Activated T-helper 1 cell treated with anti-CD3 and anti-CD28 coated beads, Interleukin-12 subunit alpha, Interleukin-12 subunit beta, Interleukin-2, Interleukin-4 antibody, amounts not matched to agents 30 ng/mL and 10 ng/mL and 1 ng/mL, durations not matched to agents 14 hours and 24 hours and 36 hours (primary cell): ENCODE measurements around the gene LCN2. TPM values are rescaled to one million over a fixed set of nuclear protein-coding genes. Genes with fewer than 3 reads are reported as not detected.

Experiments used
- DNase-seq: peaks from one replicate; pipeline ENCODE4 v3.0.0; 2021; ENCODE audit warnings: low spot score
- H3K27ac Mint-ChIP-seq: one replicate; pipeline ENCODE4 v1.8.0; 2021; ENCODE audit warnings: mild to moderate bottlenecking, mixed read lengths
- H3K27me3 Mint-ChIP-seq: one replicate; pipeline ENCODE4 v1.8.0; 2022; ENCODE audit warnings: mild to moderate bottlenecking, moderate library complexity, mixed read lengths; ENCODE audit not compliant: insufficient read depth
- H3K36me3 Mint-ChIP-seq: one replicate; pipeline ENCODE4 v1.8.0; 2021; ENCODE audit warnings: low read depth, mixed read lengths
- H3K4me1 Mint-ChIP-seq: one replicate; pipeline ENCODE4 v1.8.0; 2021; ENCODE audit warnings: low read depth, mixed read lengths
- H3K4me3 Mint-ChIP-seq: one replicate; pipeline ENCODE4 v1.8.0; 2021; ENCODE audit warnings: mild to moderate bottlenecking, moderate library complexity, mixed read lengths
- H3K9me3 Mint-ChIP-seq: one replicate; pipeline ENCODE4 v1.8.0; 2021; ENCODE audit warnings: mixed read lengths
- intact Hi-C: fragments of 100-400 bp; cut with micrococcal nuclease; formaldehyde crosslinking; loops from one replicate; pipeline ENCODE4 v1.15.1; 2024
- total RNA-seq: library from RNA; stranded (reverse); gene quantifications from 2 replicates; pipeline ENCODE4 v1.2.3, GENCODE V29; 2022

The LCN2 gene
- total RNA-seq, 1 donor from 2014 or later, result not detected

DNA sequence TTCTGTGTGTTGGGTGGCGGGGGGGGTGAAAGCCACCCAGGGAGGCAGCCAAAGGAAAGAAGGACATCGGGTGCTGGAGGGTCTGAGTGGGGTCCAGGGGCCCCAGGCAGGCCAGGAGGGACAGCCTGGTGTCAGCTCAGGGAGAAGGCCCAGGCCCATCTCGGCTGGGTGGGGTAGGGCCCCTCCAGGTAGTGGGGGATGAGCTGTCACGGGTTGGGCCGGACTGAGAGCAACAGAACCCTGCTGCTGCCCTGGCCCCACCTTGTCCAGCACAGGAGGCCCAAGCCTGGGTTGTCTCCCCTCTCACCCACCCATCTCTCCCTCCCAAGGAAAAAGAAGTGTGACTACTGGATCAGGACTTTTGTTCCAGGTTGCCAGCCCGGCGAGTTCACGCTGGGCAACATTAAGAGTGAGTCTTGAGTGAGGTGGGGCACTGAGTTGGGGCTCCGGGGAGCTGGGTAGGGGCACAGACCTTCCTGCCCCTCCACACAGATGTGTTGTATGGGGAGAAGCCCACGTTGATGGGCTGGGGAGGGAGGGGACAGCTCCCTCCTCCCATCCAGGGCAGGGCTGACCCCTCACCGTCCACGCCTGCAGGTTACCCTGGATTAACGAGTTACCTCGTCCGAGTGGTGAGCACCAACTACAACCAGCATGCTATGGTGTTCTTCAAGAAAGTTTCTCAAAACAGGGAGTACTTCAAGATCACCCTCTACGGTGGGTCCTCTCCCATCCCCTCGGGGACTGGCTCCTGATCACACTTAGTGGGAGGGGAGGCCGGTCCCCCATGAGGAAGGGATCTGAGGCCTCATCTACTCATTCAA, 2.3 kb downstream of the LCN2 start:
- no peaks in the 10 kb centered on the region for H3K36me3 Mint-ChIP-seq
- no peak overlapping the region for H3K27ac Mint-ChIP-seq
- intact Hi-C loops, result no loop called here
- DNase-seq, result no peak
- no peak overlapping the region for H3K4me3 Mint-ChIP-seq
- H3K27me3 Mint-ChIP-seq, result peaks cover 2% of the 10 kb centered on the region
- H3K4me1 Mint-ChIP-seq, result no peaks in the 10 kb centered on the region
- H3K9me3 Mint-ChIP-seq, result no peaks in the 10 kb centered on the region

DNA sequence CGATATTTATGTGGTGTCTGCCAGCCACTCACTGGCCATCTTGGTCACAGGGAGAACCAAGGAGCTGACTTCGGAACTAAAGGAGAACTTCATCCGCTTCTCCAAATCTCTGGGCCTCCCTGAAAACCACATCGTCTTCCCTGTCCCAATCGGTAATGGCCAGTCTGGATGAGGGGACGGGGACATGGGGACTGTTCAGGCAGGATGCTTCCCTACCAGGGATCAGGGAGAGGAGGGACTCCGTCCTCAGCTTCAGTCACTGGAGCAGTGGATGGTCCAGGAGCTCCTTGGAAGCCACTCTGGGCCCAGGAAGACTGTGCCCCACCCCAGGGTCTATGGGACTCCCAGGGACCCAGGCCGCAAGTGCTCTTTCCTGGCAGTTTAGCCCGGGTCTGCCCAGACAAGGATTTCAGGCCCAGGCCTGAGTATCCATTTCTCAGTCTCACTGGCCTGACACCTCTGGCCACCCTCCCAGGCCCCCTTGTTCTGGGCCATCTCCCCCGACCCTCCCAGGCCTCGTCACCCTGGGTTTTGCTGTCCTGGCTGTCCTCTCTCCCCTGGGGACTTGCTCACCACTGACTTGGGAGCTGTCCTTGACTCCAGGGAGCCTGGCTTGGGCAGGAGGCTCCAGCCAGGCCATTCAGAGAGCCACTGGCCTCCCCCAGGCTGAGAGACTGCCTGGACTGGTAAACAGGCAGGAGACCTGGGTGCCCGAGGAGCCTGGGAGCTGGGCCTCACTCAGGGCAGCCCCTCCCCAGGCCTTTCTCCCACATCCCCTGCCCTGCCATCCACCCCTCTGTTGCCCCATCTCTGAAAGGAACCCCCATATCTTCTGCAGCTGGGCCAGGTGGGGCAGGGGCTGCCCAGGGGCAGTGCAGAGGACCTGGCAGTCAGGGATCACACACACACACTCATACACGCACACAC, 3.1 kb downstream of the LCN2 start:
- Mint-ChIP-seq H3K36me3 (no peaks in the 10 kb centered on the region), H3K4me3 (no peak overlapping the region), H3K27me3 (peaks cover 2% of the 10 kb centered on the region), H3K27ac (no peak overlapping the region), H3K4me1 (no peaks in the 10 kb centered on the region), H3K9me3 (no peaks in the 10 kb centered on the region)
- intact Hi-C loops, result no loop called here
- no peak for DNase-seq

GRCh38 chr9:128153060-128153946, 4.0 kb downstream of the LCN2 start:
- Mint-ChIP-seq H3K27me3 (peaks cover 2% of the 10 kb centered on the region), H3K36me3 (no peaks in the 10 kb centered on the region), H3K4me1 (no peaks in the 10 kb centered on the region), H3K9me3 (no peaks in the 10 kb centered on the region), H3K27ac (no peak overlapping the region), H3K4me3 (no peak overlapping the region)
- DNase-seq, result no peak
- intact Hi-C loops, result no loop called here

GRCh38 chr9:128153947-128154695, 4.9 kb downstream of the LCN2 start:
- no peaks in the 10 kb centered on the region for H3K36me3 Mint-ChIP-seq
- DNase-seq, result no peak
- no peak overlapping the region for H3K27ac Mint-ChIP-seq

GRCh38 chr9:128155736-128156500, 6.7 kb downstream of the LCN2 start:
- Mint-ChIP-seq H3K27me3 (peaks cover 2% of the 10 kb centered on the region), H3K4me1 (peaks cover 9% of the 10 kb centered on the region), H3K4me3 (no peak overlapping the region), H3K36me3 (peaks cover 1% of the 10 kb centered on the region), H3K27ac (no peak overlapping the region), H3K9me3 (no peaks in the 10 kb centered on the region)
- intact Hi-C loops, result no loop called here
- DNase-seq, result no peak

More at GRCh38 chr9:128153947-128154695, 4.9 kb downstream of the LCN2 start:
- intact Hi-C loops, result no loop called here
- Mint-ChIP-seq H3K27me3 (peaks cover 2% of the 10 kb centered on the region), H3K4me3 (no peak overlapping the region), H3K4me1 (peaks cover 1% of the 10 kb centered on the region), H3K9me3 (no peaks in the 10 kb centered on the region)

DNA sequence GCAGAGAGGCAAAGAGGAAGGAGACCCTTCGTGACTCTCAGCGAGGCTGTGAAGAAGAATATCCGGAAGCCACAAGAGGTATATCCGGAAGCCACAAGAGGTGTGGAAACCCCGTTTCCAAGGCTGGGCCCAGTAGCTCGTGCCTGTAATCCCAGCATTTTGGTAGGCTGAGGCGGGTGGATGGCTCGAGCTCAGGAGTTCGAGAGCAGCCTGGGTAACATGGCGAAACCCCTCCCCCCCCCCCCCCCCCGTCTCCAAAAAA, 10.2 kb downstream of the LCN2 start:
- Mint-ChIP-seq H3K36me3 (peaks cover 16% of the 10 kb centered on the region), H3K4me3 (peak overlapping the region; percentile 84), H3K27ac (peak overlapping the region; percentile 93), H3K27me3 (peaks cover 2% of the 10 kb centered on the region), H3K4me1 (peaks cover 14% of the 10 kb centered on the region), H3K9me3 (no peaks in the 10 kb centered on the region)
- intact Hi-C loops, result no loop called here
- peak; percentile 62 for DNase-seq

DNA sequence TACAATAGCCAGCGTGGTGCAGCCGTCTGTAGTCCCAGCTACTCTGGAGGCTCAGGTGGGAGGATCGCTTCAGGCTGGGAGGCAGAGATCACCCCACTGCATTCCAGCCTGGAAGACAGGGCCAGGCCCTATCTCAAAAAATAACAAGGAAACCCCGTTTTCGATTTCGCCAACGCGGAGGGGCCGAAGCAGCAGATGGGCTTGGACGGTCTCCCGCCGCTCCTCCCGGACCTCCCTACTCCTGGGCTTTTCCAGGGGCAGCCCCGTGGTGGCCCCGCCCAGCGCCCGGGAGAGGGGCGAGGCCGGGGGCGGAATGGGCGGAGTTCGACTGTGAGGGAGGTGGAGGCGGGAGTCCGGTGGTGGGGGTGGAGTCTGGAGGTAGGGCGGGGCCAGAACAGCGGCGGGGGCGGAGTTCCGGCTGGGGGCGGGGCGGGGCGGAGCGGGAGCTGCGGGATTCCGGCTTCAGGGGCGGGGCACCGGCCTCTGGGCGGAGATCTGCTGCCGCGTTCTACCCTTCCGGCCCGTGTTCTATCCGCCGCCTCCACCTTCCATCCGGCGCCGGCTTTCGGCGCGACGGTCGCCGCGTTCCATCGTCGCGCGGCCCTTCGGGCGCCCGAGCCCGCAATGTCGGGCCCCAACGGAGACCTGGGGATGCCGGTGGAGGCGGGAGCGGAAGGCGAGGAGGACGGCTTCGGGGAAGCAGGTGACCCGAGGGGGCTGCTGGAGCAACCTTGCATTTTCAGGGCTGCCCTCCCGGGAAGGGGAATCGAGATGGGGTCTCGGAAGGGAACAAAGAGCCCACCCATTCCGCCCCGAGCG, 10.7 kb downstream of the LCN2 start, which contains the start of gene BBLN:
TSS of gene BBLN (plus strand) at position 482 of the 819 bp plus-strand sequence. CDS start at position 625, 143 bp downstream.
- H3K36me3 Mint-ChIP-seq, result peaks cover 18% of the 10 kb centered on the region
- peaks cover 14% of the 10 kb centered on the region for H3K4me1 Mint-ChIP-seq
- peaks cover 2% of the 10 kb centered on the region for H3K27me3 Mint-ChIP-seq
- peak within 1 kb of the TSS; percentile 93 for H3K27ac Mint-ChIP-seq
- peak; percentile 88 for DNase-seq
- H3K4me3 Mint-ChIP-seq, result peak within 1 kb of the TSS; percentile 84
- no peaks in the 10 kb centered on the region for H3K9me3 Mint-ChIP-seq
- intact Hi-C loops, result loop anchor here (1.0 to 5.0 kb wide), 10 partner anchors 31 to 876 kb away; partner anchors contain the start of genes CIZ1, COQ4, DNM1 and MIGA2

DNA sequence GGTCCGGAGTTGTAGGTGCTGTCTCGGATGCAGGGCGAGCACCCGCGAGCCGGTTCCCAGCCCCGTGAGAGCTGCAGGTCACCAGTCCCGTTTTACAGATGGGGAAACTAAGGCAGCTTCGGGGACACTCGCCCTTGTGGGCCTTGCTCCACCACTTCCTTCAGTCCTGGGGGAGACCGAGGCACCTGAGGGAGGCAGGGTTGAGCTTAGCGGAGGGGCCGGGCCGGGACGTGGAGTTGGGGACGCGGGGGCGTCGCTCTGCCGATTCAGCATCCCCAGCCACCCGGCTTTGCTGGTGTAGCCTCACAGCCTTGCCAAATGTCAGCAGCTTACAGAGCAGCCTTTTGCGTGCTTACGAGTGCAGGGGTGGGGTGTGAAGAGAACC, 11.3 kb downstream of the LCN2 start:
- intact Hi-C loops, result loop anchor here (1.0 to 5.0 kb wide), 10 partner anchors 31 to 876 kb away; partner anchors contain the start of genes CIZ1, COQ4, DNM1 and MIGA2
- peaks cover 14% of the 10 kb centered on the region for H3K4me1 Mint-ChIP-seq

DNA sequence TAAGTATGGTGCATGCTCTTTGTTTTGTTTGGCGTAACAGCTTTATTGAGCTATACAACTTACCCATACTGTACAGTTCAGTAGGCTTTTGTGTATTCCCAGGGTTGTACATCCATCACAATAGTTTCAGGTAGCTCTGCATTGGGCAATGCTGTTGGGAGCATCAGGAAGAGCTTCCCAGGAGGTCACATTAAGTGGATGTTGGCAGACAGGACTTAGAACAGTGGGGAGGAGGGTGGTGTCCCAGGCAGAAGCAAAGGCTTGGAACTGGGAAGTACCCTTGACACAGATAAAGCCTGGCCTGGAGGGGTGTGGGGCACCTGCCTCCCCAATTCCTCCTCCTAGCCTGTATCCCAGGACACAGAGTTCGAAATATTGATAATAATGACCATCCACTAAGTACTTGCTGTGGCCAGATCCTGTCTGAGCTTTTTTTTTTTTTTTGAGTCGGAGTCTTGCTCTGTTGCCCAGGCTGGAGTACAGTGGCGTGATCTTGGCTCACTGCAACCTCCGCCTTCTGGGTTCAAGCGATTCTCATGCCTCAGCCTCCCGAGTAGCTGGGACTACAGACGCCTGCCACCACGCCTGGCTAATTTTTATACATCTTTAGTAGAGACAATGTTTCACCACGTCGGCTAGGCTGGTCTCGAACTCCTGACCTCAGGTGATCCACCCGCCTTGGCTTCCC, 12.1 kb downstream of the LCN2 start:
- Mint-ChIP-seq H3K36me3 (peaks cover 18% of the 10 kb centered on the region), H3K27ac (peak overlapping the region; percentile 55), H3K9me3 (no peaks in the 10 kb centered on the region), H3K4me1 (peaks cover 14% of the 10 kb centered on the region), H3K4me3 (peak overlapping the region; percentile 84), H3K27me3 (no peaks in the 10 kb centered on the region)
- no peak for DNase-seq
- intact Hi-C loops, result loop anchor here (5.0 kb wide), 1 partner anchor 391 kb away; the partner anchor contains the start of gene SPTAN1

More for the DNA sequence above, 11.3 kb downstream of the LCN2 start:
- H3K9me3 Mint-ChIP-seq, result no peaks in the 10 kb centered on the region
- peak overlapping the region; percentile 84 for H3K4me3 Mint-ChIP-seq
- peak overlapping the region; percentile 63 for H3K27ac Mint-ChIP-seq
- H3K27me3 Mint-ChIP-seq, result no peaks in the 10 kb centered on the region
- peak; percentile 30 for DNase-seq
- peaks cover 18% of the 10 kb centered on the region for H3K36me3 Mint-ChIP-seq

DNA sequence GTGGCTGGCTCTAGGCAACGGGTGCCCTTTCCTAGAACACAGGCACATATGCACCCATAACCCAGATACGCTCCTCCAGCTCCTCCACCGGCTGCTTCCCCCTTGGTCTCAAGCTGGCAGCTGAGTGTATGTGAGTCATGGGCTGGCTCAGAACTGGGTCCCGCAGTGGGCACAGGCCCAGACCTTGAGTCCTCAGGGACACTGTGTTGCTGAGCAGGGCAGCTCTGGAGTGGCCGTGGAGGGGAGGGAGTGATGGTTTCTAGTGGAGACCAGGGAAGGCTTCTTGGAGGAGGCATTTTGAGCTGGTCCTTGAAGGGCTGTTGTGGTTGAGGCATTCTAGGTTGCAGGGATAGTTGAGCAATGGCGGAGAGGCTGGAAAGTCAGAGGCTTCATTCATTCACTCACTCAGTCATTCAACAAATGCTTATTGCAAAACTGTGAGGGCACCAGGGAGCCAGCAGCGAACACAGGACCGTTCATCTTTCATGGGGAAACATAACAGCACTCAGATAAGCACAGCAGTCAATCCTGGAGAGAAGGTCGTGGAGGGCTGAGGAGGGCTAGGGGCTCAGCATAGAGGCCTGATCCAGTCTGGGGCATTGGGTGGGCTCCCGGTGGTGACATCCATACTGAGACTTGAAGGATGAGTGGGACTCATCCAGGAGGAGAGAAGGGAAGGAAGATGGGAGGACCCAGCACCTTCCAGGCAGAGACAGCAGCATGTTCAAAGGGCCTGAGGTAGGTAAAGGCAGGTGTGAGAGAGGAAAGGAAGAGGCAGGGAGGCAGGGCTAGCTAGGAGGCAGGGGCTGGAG, 13.2 kb downstream of the LCN2 start:
- Mint-ChIP-seq H3K9me3 (no peaks in the 10 kb centered on the region), H3K4me3 (peak overlapping the region; percentile 84), H3K27me3 (no peaks in the 10 kb centered on the region), H3K36me3 (peaks cover 25% of the 10 kb centered on the region), H3K27ac (no peak overlapping the region), H3K4me1 (peaks cover 14% of the 10 kb centered on the region)
- DNase-seq, result no peak
- intact Hi-C loops, result loop anchor here (5.0 kb wide), 1 partner anchor 390 kb away; the partner anchor contains the start of gene SPTAN1
